A549 (cell line): ENCODE measurements around the gene ATP9A. TPM values are rescaled to one million over a fixed set of nuclear protein-coding genes. Genes with fewer than 3 reads are reported as not detected.

Experiments
- ATAC-seq, 2 experiments: fragments of 200-7000 bp in 1 of 2; fragments of >200 bp in 1 of 2; cut with Nextera tagmentation in 1 of 2; cut with Tn5 transposase in 1 of 2; 3 replicates each; pipeline versions ENCODE4 v1.8.0 to v1.9.1; 2018 to 2020; ENCODE audit warnings: mild to moderate bottlenecking in 1 of 2, moderate library complexity in 1 of 2
- CTCF ChIA-PET: fragments of 300-600 bp; sonication (Branson Sonifier 250); formaldehyde crosslinking; extraction: SDS; loops from one replicate; lab custom pipeline; 2021; ENCODE audit warnings: antibody characterized with exemption, inconsistent platforms; lab: Yijun Ruan, JAX
- POLR2A ChIA-PET: fragments of 350-600 bp; formaldehyde crosslinking; extraction: SDS; loops from one replicate; lab custom pipeline; 2021; ENCODE audit warnings: antibody characterized with exemption, inconsistent platforms; lab: Yijun Ruan, JAX
- DNase-seq, 2 experiments: peaks; one replicate each; pipeline versions ENCODE4 v3.0.0 to v3.0.0-alpha.2; 2011 to 2016; ENCODE audit warnings: low read depth in 1 of 2, low spot score in 1 of 2
- FAIRE-seq: peaks from 2 replicates; lab custom pipeline; 2011; peaks lifted over from hg19 to GRCh38; lab: Jason Lieb, UNC
- H3K27ac ChIP-seq, 2 experiments: fragments of >200 bp; sonication (Bioruptor Twin); formaldehyde crosslinking; 3 replicates each; pipeline ENCODE4 v1.5.1; 2016 to 2017
- H3K4me1 ChIP-seq: fragments of >200 bp; sonication (Bioruptor Twin); formaldehyde crosslinking; 3 replicates; pipeline ENCODE4 v1.6.1; 2016
- H3K4me2 ChIP-seq: fragments of >200 bp; sonication (Bioruptor Twin); formaldehyde crosslinking; 3 replicates; pipeline ENCODE4 v1.6.1; 2016
- H3K4me3 ChIP-seq: fragments of >200 bp; sonication (Bioruptor Twin); formaldehyde crosslinking; 3 replicates; pipeline ENCODE4 v1.5.1; 2016
- H3K9me3 ChIP-seq: fragments of >200 bp; sonication (Bioruptor Twin); formaldehyde crosslinking; 3 replicates; pipeline ENCODE4 v1.6.1; 2016
- ATOH8 ChIP-seq: fragments of 250-450 bp; sonication (Bioruptor Pico); IDR thresholded peaks from 2 replicates; pipeline ENCODE4 v1.5.0; 2020; ENCODE audit warnings: low read depth, mild to moderate bottlenecking, moderate library complexity
- CBX8 ChIP-seq: fragments of 200-600 bp; sonication (generic); IDR thresholded peaks from 2 replicates; pipeline ENCODE4 v1.6.1; 2016
- CHD2 ChIP-seq: fragments of 150-350 bp; IDR thresholded peaks from 2 replicates; pipeline ENCODE4 v1.6.1; 2014; ENCODE audit warnings: low read length; ENCODE audit not compliant: partially characterized antibody
- CTCF ChIP-seq: fragments of >200 bp; sonication (Bioruptor Twin); formaldehyde crosslinking; IDR thresholded peaks from 3 replicates; pipeline ENCODE4 v1.5.1; 2016
- EP300 ChIP-seq, 2 experiments: fragments of >200 bp; sonication (Bioruptor Twin); formaldehyde crosslinking; IDR thresholded peaks; 2 replicates in 1 of 2; 3 replicates in 1 of 2; pipeline ENCODE4 v1.6.1; 2016 to 2017
- ESRRA ChIP-seq: fragments of 150-350 bp; IDR thresholded peaks from 2 replicates; pipeline ENCODE4 v1.6.1; 2014; ENCODE audit warnings: mild to moderate bottlenecking, low read length, borderline replicate concordance
- GATA3 ChIP-seq: IDR thresholded peaks from 2 replicates; pipeline ENCODE4 v1.6.1; 2012; ENCODE audit warnings: borderline replicate concordance
- HES2 ChIP-seq: fragments of >200 bp; sonication (Bioruptor Twin); formaldehyde crosslinking; IDR thresholded peaks from 2 replicates; pipeline ENCODE4 v1.6.1; 2016
- HEYL ChIP-seq: fragments of 250-450 bp; sonication (Bioruptor Pico); IDR thresholded peaks from 2 replicates; pipeline ENCODE4 v1.8.0; 2021; ENCODE audit warnings: mild to moderate bottlenecking, moderate library complexity
- HOXA7 ChIP-seq: fragments of 250-450 bp; sonication (Bioruptor Pico); IDR thresholded peaks from 2 replicates; pipeline ENCODE4 v1.5.0; 2020; ENCODE audit warnings: mild to moderate bottlenecking, moderate library complexity
- HOXB5 ChIP-seq: fragments of 250-450 bp; sonication (Bioruptor Pico); IDR thresholded peaks from 2 replicates; pipeline ENCODE4 v1.5.0; 2020; ENCODE audit warnings: mild to moderate bottlenecking, moderate library complexity
- KDM5A ChIP-seq: fragments of 200-600 bp; sonication (generic); IDR thresholded peaks from 2 replicates; pipeline ENCODE4 v1.6.1; 2016; ENCODE audit warnings: antibody characterized with exemption, mild to moderate bottlenecking
- MAZ ChIP-seq: fragments of 150-350 bp; IDR thresholded peaks from 2 replicates; pipeline ENCODE4 v1.6.1; 2014; ENCODE audit warnings: antibody characterized with exemption, low read depth, low read length, borderline replicate concordance
- MYC ChIP-seq: IDR thresholded peaks from 2 replicates; pipeline ENCODE4 v1.6.1; 2012; ENCODE audit warnings: mild to moderate bottlenecking, inconsistent platforms, low read length, improper control_type of control experiment, borderline replicate concordance
- NFE2L2 ChIP-seq: fragments of 150-350 bp; conservative IDR thresholded peaks from 2 replicates; pipeline ENCODE4 v1.6.1; 2014; ENCODE audit warnings: low read length
- POLR2A ChIP-seq: IDR thresholded peaks from 2 replicates; pipeline ENCODE4 v1.6.1; 2012; ENCODE audit warnings: mild to moderate bottlenecking, low read length
- RAD21 ChIP-seq, 2 experiments: fragments of >200 bp in 1 of 2; sonication (Bioruptor Twin) in 1 of 2; formaldehyde crosslinking in 1 of 2; IDR thresholded peaks in 1 of 2; conservative IDR thresholded peaks in 1 of 2; 2 replicates in 1 of 2; 3 replicates in 1 of 2; pipeline ENCODE4 v1.6.1; 2012 to 2018; ENCODE audit warnings: inconsistent platforms in 1 of 2
- RCOR1 ChIP-seq: fragments of 150-350 bp; IDR thresholded peaks from 2 replicates; pipeline ENCODE4 v1.6.1; 2014; ENCODE audit warnings: antibody characterized with exemption, low read length, low read depth
- RFX5 ChIP-seq: fragments of 450-650 bp; IDR thresholded peaks from 2 replicates; pipeline ENCODE4 v1.7.1; 2014; ENCODE audit warnings: antibody characterized with exemption, mild to moderate bottlenecking, moderate library complexity
- RNF2 ChIP-seq: fragments of 200-600 bp; sonication (generic); IDR thresholded peaks from 2 replicates; pipeline ENCODE4 v1.6.1; 2016; ENCODE audit warnings: low read depth, mild to moderate bottlenecking, antibody characterized with exemption, moderate library complexity, borderline replicate concordance
- SMC3 ChIP-seq: fragments of >200 bp; sonication (Bioruptor Twin); formaldehyde crosslinking; IDR thresholded peaks from 3 replicates; pipeline ENCODE4 v1.6.1; 2018; ENCODE audit warnings: inconsistent platforms
- SREBF2 ChIP-seq: fragments of 450-650 bp; IDR thresholded peaks from 2 replicates; pipeline ENCODE4 v1.6.1; 2014; ENCODE audit warnings: mild to moderate bottlenecking, moderate library complexity
- ZNF302 ChIP-seq: fragments of 250-450 bp; sonication (Bioruptor Pico); IDR thresholded peaks from 2 replicates; pipeline ENCODE4 v1.9.0; 2021; ENCODE audit warnings: inconsistent platforms, mild to moderate bottlenecking, moderate library complexity
- WGBS: methylation state at CpG from one replicate; pipeline ENCODE4 v1.1.6; 2017; ENCODE audit errors: missing lambda C conversion rate; 5-methylcytosine and 5-hydroxymethylcytosine counted together
- polyA plus RNA-seq, 4 experiments: library from polyadenylated mRNA; depleted of rRNA in 3 of 4; stranded (reverse); fragments of >200 nt; fragmentation: RNase III in 1 of 4; extraction: RNeasy Plus Mini Kit Qiagen cat#74134 plus additional on column Dnase treatment in 1 of 4; gene quantifications; 2 replicates in 3 of 4; 3 replicates in 1 of 4; pipeline ENCODE4 v1.2.3, GENCODE V29; 2011 to 2017
- TF ChIP-seq, protein P1 (sequence below): IDR thresholded peaks from 2 replicates; pipeline ENCODE4 v1.6.1; 2012
- TF ChIP-seq, protein P2 (sequence below): IDR thresholded peaks from 2 replicates; pipeline ENCODE4 v1.6.1; 2012; ENCODE audit warnings: low read depth, borderline replicate concordance
- TF ChIP-seq, protein P3 (sequence below): fragments of 450-650 bp; IDR thresholded peaks from 2 replicates; pipeline ENCODE4 v1.6.1; 2014; ENCODE audit warnings: antibody characterized with exemption

Gene ATP9A
- polyA plus RNA-seq, 2 of the 4 experiments (the other 2 are of a cell fraction): 9.9 to 23.6 TPM

- no peak for ATAC-seq
Observed at GRCh38 chr20:51775241-51775640, 7.1 kb upstream of the ATP9A start.

DNA sequence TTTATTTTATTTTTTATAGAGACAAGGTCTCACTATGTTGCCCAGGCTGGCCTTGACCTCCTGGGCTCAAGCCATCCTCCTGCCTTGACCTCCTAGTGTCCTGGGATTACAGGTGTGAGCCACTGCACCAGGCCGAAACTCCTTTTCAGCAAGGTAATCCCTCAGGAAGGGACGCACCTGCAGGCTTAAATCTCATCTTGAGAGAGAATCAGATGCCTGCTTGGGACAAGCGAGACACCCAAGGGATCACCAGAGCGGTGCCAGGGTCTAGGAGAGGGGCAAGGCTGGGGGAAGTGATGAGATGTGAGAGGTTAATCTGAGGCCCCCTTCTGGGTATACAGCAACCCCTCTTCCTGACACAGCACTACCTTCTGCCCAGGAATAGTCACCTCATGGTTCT, 4.0 kb upstream of the ATP9A start:
- ChIA-PET POLR2A (no interaction called here), CTCF (no interaction called here)
- ATAC-seq (no peak), FAIRE-seq (no peak), DNase-seq (no peak)
- 92% methylated on average over 4 of the region's 4 CpGs for WGBS
- no peaks in the 10 kb centered on the region for H3K9me3 ChIP-seq
- no peak overlapping the region for H3K4me3 ChIP-seq
- no peak overlapping the region for H3K27ac ChIP-seq
- no peaks in the 10 kb centered on the region for H3K4me1 ChIP-seq
- TF ChIP-seq RCOR1 (no peak), MAZ (no peak), HOXA7 (CRISPR knock-in tag) (no peak), SREBF2 (no peak), RAD21 (conservative IDR thresholded peaks at IDR 0.05 in 1 of 2, IDR thresholded peaks at IDR 0.05 in 1 of 2) (no peak), ATOH8 (no peak)
- TF ChIP-seq, protein P1, sequence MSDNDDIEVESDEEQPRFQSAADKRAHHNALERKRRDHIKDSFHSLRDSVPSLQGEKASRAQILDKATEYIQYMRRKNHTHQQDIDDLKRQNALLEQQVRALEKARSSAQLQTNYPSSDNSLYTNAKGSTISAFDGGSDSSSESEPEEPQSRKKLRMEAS: no peak
- TF ChIP-seq, protein P2, sequence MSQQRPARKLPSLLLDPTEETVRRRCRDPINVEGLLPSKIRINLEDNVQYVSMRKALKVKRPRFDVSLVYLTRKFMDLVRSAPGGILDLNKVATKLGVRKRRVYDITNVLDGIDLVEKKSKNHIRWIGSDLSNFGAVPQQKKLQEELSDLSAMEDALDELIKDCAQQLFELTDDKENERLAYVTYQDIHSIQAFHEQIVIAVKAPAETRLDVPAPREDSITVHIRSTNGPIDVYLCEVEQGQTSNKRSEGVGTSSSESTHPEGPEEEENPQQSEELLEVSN: no peak
- TF ChIP-seq, all 56 proteins: peak for 0
- no peak overlapping the region for H3K4me2 ChIP-seq

More at GRCh38 chr20:51775241-51775640, 7.1 kb upstream of the ATP9A start:
- H3K4me2 ChIP-seq: no peak overlapping the region
- ChIA-PET POLR2A (no interaction called here), CTCF (interaction anchor here (0.6 to 2.9 kb wide), 9 partner anchors 9 to 403 kb away, joined by 3 to 8 read pairs (median 3); no protein-coding TSS in a partner anchor)
- 72% methylated on average over 1 of the region's 1 CpG for WGBS
- peaks cover 11% of the 10 kb centered on the region; the same call in 1 of the 3 replicates for H3K9me3 ChIP-seq
- FAIRE-seq (no peak), DNase-seq (no peak)
- H3K4me3 ChIP-seq: no peak overlapping the region
- H3K4me1 ChIP-seq: no peaks in the 10 kb centered on the region
- H3K27ac ChIP-seq: no peak overlapping the region
- TF ChIP-seq RNF2: no peak
- no peak for TF ChIP-seq NFE2L2
- no peak for TF ChIP-seq RFX5
- no peak for TF ChIP-seq GATA3
- TF ChIP-seq, protein P2: no peak
- TF ChIP-seq, protein P3, sequence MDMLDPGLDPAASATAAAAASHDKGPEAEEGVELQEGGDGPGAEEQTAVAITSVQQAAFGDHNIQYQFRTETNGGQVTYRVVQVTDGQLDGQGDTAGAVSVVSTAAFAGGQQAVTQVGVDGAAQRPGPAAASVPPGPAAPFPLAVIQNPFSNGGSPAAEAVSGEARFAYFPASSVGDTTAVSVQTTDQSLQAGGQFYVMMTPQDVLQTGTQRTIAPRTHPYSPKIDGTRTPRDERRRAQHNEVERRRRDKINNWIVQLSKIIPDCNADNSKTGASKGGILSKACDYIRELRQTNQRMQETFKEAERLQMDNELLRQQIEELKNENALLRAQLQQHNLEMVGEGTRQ: no peak
- no peak for TF ChIP-seq ZNF302 (CRISPR knock-in tag)
- no peak for TF ChIP-seq SMC3
- TF ChIP-seq CBX8: no peak
- TF ChIP-seq EP300 (IDR thresholded peaks at IDR 0.05): no peak
- TF ChIP-seq ATOH8: no peak
- TF ChIP-seq HEYL (CRISPR knock-in tag): no peak
- no peak for TF ChIP-seq CHD2
- TF ChIP-seq KDM5A: no peak
- TF ChIP-seq HOXB5: no peak
- TF ChIP-seq POLR2A: no peak
- no peak for TF ChIP-seq HES2
- TF ChIP-seq ESRRA: no peak
- no peak for TF ChIP-seq MYC
- no peak for TF ChIP-seq CTCF
